Transverse colon (tissue), 4 donors: ENCODE measurements around the gene GPR151.

Experiments used
- POLR2A ChIP-seq: fragments of 450-650 bp; IDR thresholded peaks from one replicate; pipeline ENCODE4 v1.6.1; 2016; ENCODE audit warnings: antibody characterized with exemption, mild to moderate bottlenecking, moderate library complexity
- POLR2AphosphoS5 ChIP-seq, 3 donors: sonication (generic); formaldehyde crosslinking; IDR thresholded peaks; one replicate each; pipeline ENCODE4 v1.6.1; 2016; ENCODE audit warnings: antibody characterized with exemption in 3 of 3
- TF ChIP-seq, protein P1 (sequence below), 5 experiments: fragments of 200-600 bp in 3 of 5; fragments of 450-650 bp in 2 of 5; sonication (generic) in 3 of 5; IDR thresholded peaks; 1 replicate in 2 of 5; 2 replicates in 3 of 5; pipeline ENCODE4 v1.5.1; 2016 to 2017; ENCODE audit warnings: antibody characterized with exemption in 5 of 5, inconsistent platforms in 3 of 5, mild to moderate bottlenecking in 2 of 5, moderate library complexity in 1 of 5

DNA sequence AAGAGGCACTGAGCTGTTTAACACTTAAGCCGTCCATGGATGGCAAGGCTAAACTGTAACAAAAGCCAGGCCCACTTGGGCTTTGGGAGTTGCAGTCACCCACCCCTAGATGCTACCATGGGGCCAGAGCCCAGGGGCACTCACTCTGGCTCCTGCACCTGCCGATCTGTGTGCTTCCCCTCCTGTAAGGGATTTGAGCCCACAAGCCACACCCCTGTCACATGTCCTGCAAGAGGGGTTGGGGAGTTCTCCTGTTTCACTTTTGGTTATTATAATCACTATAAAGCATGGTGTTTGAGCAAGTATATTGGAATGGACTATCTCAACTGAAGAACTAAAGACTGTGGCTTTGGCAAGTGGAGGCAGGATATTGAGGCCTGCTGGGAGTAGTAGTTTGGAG, 14.0 kb upstream of the GPR151 start:
- TF ChIP-seq, protein P1, sequence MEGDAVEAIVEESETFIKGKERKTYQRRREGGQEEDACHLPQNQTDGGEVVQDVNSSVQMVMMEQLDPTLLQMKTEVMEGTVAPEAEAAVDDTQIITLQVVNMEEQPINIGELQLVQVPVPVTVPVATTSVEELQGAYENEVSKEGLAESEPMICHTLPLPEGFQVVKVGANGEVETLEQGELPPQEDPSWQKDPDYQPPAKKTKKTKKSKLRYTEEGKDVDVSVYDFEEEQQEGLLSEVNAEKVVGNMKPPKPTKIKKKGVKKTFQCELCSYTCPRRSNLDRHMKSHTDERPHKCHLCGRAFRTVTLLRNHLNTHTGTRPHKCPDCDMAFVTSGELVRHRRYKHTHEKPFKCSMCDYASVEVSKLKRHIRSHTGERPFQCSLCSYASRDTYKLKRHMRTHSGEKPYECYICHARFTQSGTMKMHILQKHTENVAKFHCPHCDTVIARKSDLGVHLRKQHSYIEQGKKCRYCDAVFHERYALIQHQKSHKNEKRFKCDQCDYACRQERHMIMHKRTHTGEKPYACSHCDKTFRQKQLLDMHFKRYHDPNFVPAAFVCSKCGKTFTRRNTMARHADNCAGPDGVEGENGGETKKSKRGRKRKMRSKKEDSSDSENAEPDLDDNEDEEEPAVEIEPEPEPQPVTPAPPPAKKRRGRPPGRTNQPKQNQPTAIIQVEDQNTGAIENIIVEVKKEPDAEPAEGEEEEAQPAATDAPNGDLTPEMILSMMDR (IDR thresholded peaks at IDR 0.05), result no peak
- TF ChIP-seq POLR2A (no peak), POLR2AphosphoS5 (IDR thresholded peaks at IDR 0.05) (no peak)
